GM23338 (cell line): ENCODE measurements around the gene MRPL52.

ENCODE experiments used
- CTCF ChIP-seq, 2 experiments: fragments of 200-600 bp in 1 of 2; sonication (generic) in 1 of 2; conservative IDR thresholded peaks; 2 replicates each; pipeline versions ENCODE4 v1.5.1 to v1.6.1; 2016 to 2017; ENCODE audit warnings: antibody characterized with exemption in 2 of 2, low read depth in 2 of 2, mild to moderate bottlenecking in 2 of 2, moderate library complexity in 1 of 2
- EZH2 ChIP-seq: fragments of 200-600 bp; sonication (generic); IDR thresholded peaks from one replicate; pipeline ENCODE4 v1.8.0; 2017; ENCODE audit warnings: antibody characterized with exemption, mild to moderate bottlenecking, low read depth; ENCODE audit not compliant: unreplicated experiment
- JUNB ChIP-seq: IDR thresholded peaks from one replicate; pipeline ENCODE4 v1.6.1; 2016; ENCODE audit warnings: antibody characterized with exemption; ENCODE audit not compliant: unreplicated experiment

DNA sequence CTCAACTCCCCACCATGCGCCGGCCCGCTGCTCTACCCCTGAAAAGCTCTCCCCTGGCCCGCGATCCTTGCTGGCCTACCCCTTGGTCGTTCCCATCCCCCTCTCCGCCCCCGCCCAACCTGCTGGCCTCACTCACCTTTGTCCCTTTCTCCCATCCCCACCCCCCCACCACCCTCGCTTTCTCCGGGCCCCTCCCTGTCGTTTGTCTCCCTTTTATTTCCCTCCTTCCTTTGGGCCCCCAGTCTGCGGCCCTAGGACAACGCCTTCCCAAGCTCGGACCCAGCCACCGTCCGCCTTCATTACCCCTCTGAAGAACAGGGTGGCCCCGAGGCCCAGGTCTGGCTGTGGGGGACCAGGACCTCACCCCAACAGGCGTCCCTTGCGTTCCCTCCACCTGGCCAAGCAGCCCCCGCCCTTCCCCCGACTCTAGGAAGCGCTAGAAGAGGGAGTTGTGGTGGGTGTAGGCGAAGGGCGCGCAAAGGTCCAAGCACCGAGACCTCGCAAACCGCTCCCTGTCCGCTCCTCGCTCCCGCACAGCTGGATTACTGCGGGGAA lies 7.6 kb upstream of the MRPL52 start:
- TF ChIP-seq CTCF (conservative IDR thresholded peaks at IDR 0.05; ENCODE audit: low read depth in 2 of 2) (no peak), JUNB (no peak), EZH2 (no peak)
